GM12878 (cell line): ENCODE results near the gene OXCT2. TPM values are rescaled to one million over a fixed set of nuclear protein-coding genes. Genes with fewer than 3 reads are reported as not detected.

ENCODE experiments used
- ATAC-seq: fragments of 200-7000 bp; cut with Tn5 transposase; 3 replicates; pipeline ENCODE4 v1.9.1; 2020; ENCODE audit warnings: mild to moderate bottlenecking, moderate library complexity
- BruUV-seq: library from RNA; stranded (reverse); fragments of 400-500 nt; replicated peaks from 2 replicates; lab custom pipeline; 2021; lab: Mats Ljungman, UMichigan
- CTCF ChIA-PET: fragments of 300-600 bp; sonication (Branson Sonifier 250); formaldehyde crosslinking; extraction: SDS; loops from one replicate; lab custom pipeline; 2021; ENCODE audit warnings: inconsistent platforms; lab: Yijun Ruan, JAX
- POLR2A ChIA-PET: fragments of 350-600 bp; formaldehyde crosslinking; extraction: SDS; loops from one replicate; lab custom pipeline; 2021; ENCODE audit warnings: inconsistent platforms; lab: Charles Lee
- RAD21 ChIA-PET: fragments of 300-600 bp; sonication (Branson Sonifier 250); formaldehyde crosslinking; loops from one replicate; lab custom pipeline; 2023; ENCODE audit warnings: antibody characterized with exemption; ENCODE audit not compliant: unreplicated experiment; lab: Charles Lee
- SMC1A ChIA-PET: fragments of 300-600 bp; sonication (Branson Sonifier 250); formaldehyde crosslinking; loops from one replicate; lab custom pipeline; 2023; ENCODE audit not compliant: unreplicated experiment, uncharacterized antibody; lab: Charles Lee
- DNase-seq: peaks from one replicate; pipeline ENCODE4 v3.0.0-alpha.2; 2011; ENCODE audit warnings: low read depth, low spot score
- FAIRE-seq: peaks from 3 replicates; lab custom pipeline; 2011; peaks lifted over from hg19 to GRCh38; lab: Jason Lieb, UNC
- H2AFZ ChIP-seq: 2 replicates; pipeline ENCODE4 v1.6.0; 2011; ENCODE audit warnings: low read depth, low read length, control low read depth; ENCODE audit not compliant: control insufficient read depth
- H3K27ac ChIP-seq: 2 replicates; pipeline ENCODE4 v1.5.1; 2011; ENCODE audit warnings: control low read depth; ENCODE audit not compliant: control insufficient read depth, insufficient read depth
- H3K27me3 ChIP-seq, 2 experiments: replicated peaks in 1 of 2; 2 replicates each; pipeline versions ENCODE4 v1.6.0 to v1.6.1; 2011; ENCODE audit warnings: low read length in 1 of 2; ENCODE audit not compliant: control insufficient read depth in 2 of 2, insufficient read depth in 2 of 2
- H3K36me3 ChIP-seq, 2 experiments: 2 replicates each; pipeline ENCODE4 v1.5.1; 2011; ENCODE audit warnings: low read length in 1 of 2; ENCODE audit not compliant: control insufficient read depth in 2 of 2, insufficient read depth in 2 of 2
- H3K4me1 ChIP-seq: 2 replicates; pipeline ENCODE4 v1.6.1; 2011; ENCODE audit warnings: mild to moderate bottlenecking, low read length, moderate library complexity, mixed read lengths; ENCODE audit not compliant: control insufficient read depth, insufficient read depth
- H3K4me2 ChIP-seq: 2 replicates; pipeline ENCODE4 v1.6.0; 2011; ENCODE audit warnings: control low read depth; ENCODE audit not compliant: control insufficient read depth, insufficient read depth
- H3K4me3 ChIP-seq: fragments of 200-600 bp; sonication (generic); 2 replicates; pipeline ENCODE4 v1.5.1; 2016
- H3K79me2 ChIP-seq: 2 replicates; pipeline ENCODE4 v1.6.0; 2011; ENCODE audit warnings: low read length; ENCODE audit not compliant: control insufficient read depth, insufficient read depth
- H3K9ac ChIP-seq: 2 replicates; pipeline ENCODE4 v1.8.0; 2011; ENCODE audit warnings: low read length, control low read depth, mixed read lengths; ENCODE audit not compliant: control insufficient read depth, insufficient read depth
- H3K9me3 ChIP-seq: replicated peaks from 3 replicates; pipeline ENCODE4 v1.5.1; 2011; ENCODE audit warnings: mild to moderate bottlenecking, low read length; ENCODE audit not compliant: control insufficient read depth, insufficient read depth
- H4K20me1 ChIP-seq: 2 replicates; pipeline ENCODE4 v1.6.0; 2011; ENCODE audit not compliant: control insufficient read depth, insufficient read depth
- BCL11A ChIP-seq: IDR thresholded peaks from 2 replicates; pipeline ENCODE4 v1.6.1; 2011; ENCODE audit warnings: low read depth, low read length
- BHLHE40 ChIP-seq, 2 experiments: fragments of 450-650 bp in 1 of 2; IDR thresholded peaks; 2 replicates each; pipeline ENCODE4 v1.6.1; 2011 to 2017; ENCODE audit warnings: low read depth in 2 of 2, borderline replicate concordance in 1 of 2, improper control_type of control experiment in 1 of 2, low read length in 1 of 2, mild to moderate bottlenecking in 1 of 2
- CREM ChIP-seq: IDR thresholded peaks from 2 replicates; pipeline ENCODE4 v1.6.1; 2014; ENCODE audit warnings: antibody characterized with exemption, low read depth
- EP300 ChIP-seq, 2 experiments: fragments of 150-350 bp in 1 of 2; IDR thresholded peaks; 2 replicates each; pipeline ENCODE4 v1.6.1; 2011 to 2012; ENCODE audit warnings: low read depth in 2 of 2, low read length in 2 of 2, borderline replicate concordance in 1 of 2, improper control_type of control experiment in 1 of 2, inconsistent platforms in 1 of 2; ENCODE audit not compliant: control insufficient read depth in 1 of 2
- MXI1 ChIP-seq: fragments of 150-350 bp; IDR thresholded peaks from 2 replicates; pipeline ENCODE4 v1.6.1; 2011; ENCODE audit warnings: low read depth, mild to moderate bottlenecking, inconsistent platforms, low read length, improper control_type of control experiment
- NFIC ChIP-seq: IDR thresholded peaks from 2 replicates; pipeline ENCODE4 v1.6.1; 2012; ENCODE audit warnings: low read depth, mild to moderate bottlenecking, inconsistent platforms, low read length, moderate library complexity
- RELA ChIP-seq: fragments of 450-650 bp; IDR thresholded peaks from 2 replicates; pipeline ENCODE4 v1.8.0; 2014; ENCODE audit warnings: borderline replicate concordance; ENCODE audit not compliant: partially characterized antibody
- RUNX3 ChIP-seq: IDR thresholded peaks from 2 replicates; pipeline ENCODE4 v1.6.1; 2012; ENCODE audit warnings: low read length, inconsistent platforms
- SMAD5 ChIP-seq: IDR thresholded peaks from 2 replicates; pipeline ENCODE4 v1.6.1; 2016; ENCODE audit warnings: antibody characterized with exemption, low read depth
- SMARCA5 ChIP-seq: fragments of 450-650 bp; IDR thresholded peaks from 2 replicates; pipeline ENCODE4 v1.6.1; 2017; ENCODE audit warnings: mild to moderate bottlenecking
- SMC3 ChIP-seq: IDR thresholded peaks from 2 replicates; pipeline ENCODE4 v1.6.1; 2011; ENCODE audit warnings: low read length, improper control_type of control experiment, borderline replicate concordance
- SREBF1 ChIP-seq: IDR thresholded peaks from 2 replicates; pipeline ENCODE4 v1.6.1; 2012; ENCODE audit warnings: mild to moderate bottlenecking, low read length
- SREBF2 ChIP-seq: IDR thresholded peaks from 2 replicates; pipeline ENCODE4 v1.6.1; 2012; ENCODE audit warnings: mild to moderate bottlenecking, low read length
- TAF1 ChIP-seq: IDR thresholded peaks from 2 replicates; pipeline ENCODE4 v1.6.1; 2011; ENCODE audit warnings: mild to moderate bottlenecking, low read depth, low read length, borderline replicate concordance
- TCF7 ChIP-seq: IDR thresholded peaks from 2 replicates; pipeline ENCODE4 v1.6.1; 2014; ENCODE audit warnings: antibody characterized with exemption, borderline replicate concordance
- ZNF207 ChIP-seq: fragments of 450-650 bp; IDR thresholded peaks from 2 replicates; pipeline ENCODE4 v1.6.1; 2014; ENCODE audit warnings: antibody characterized with exemption, mild to moderate bottlenecking, borderline replicate concordance
- WGBS: methylation state at CpG from one replicate; pipeline ENCODE4 v1.1.6; 2016; ENCODE audit warnings: low lambda C conversion rate; ENCODE audit not compliant: insufficient replicate concordance, insufficient coverage; ENCODE audit errors: missing lambda C conversion rate; 5-methylcytosine and 5-hydroxymethylcytosine counted together
- in situ Hi-C: fragments of 300-500 bp; cut with MboI; formaldehyde crosslinking; loops from 9 replicates; pipeline ENCODE4 v1.14.3; 2018; ENCODE audit warnings: mixed read lengths
- intact Hi-C: fragments of 100-400 bp; cut with micrococcal nuclease; formaldehyde crosslinking; loops from one replicate; pipeline ENCODE4 v1.14.2; 2022; ENCODE audit not compliant: unreplicated experiment
- polyA plus RNA-seq, 11 experiments: library from polyadenylated mRNA; depleted of rRNA in 4 of 11; unstranded in 6 of 11; stranded (reverse) in 5 of 11; fragments of >200 nt; fragmentation: Nextera tagmentation in 4 of 11; fragmentation: Illumina TruSeq in 1 of 11; extraction: Ambion mirVana in 4 of 11; extraction: Trizol in 1 of 11; gene quantifications; 1 replicate in 1 of 11; 2 replicates in 10 of 11; pipeline versions ENCODE4 v1.2.1 to v1.2.3, GENCODE V29; 2011 to 2016; ENCODE audit warnings: inconsistent platforms in 2 of 11, missing spikeins in 2 of 11, low read depth in 1 of 11
- total RNA-seq, 4 experiments: library from RNA; depleted of rRNA in 3 of 4; stranded (reverse); fragments of >200 nt in 3 of 4; fragmentation: Illumina TruSeq in 1 of 4; extraction: Trizol in 1 of 4; gene quantifications; 2 replicates each; pipeline versions ENCODE4 v1.2.1 to v1.2.3, GENCODE V29; 2013 to 2021
- TF ChIP-seq, protein P1 (sequence below): fragments of 150-350 bp; IDR thresholded peaks from 2 replicates; pipeline ENCODE4 v1.6.1; 2016; ENCODE audit warnings: low read depth, low read length
- TF ChIP-seq, protein P2 (sequence below): IDR thresholded peaks from 2 replicates; pipeline ENCODE4 v1.6.1; 2012; ENCODE audit warnings: low read depth, low read length, improper control_type of control experiment
- TF ChIP-seq, protein P3 (sequence below): fragments of 450-650 bp; formaldehyde crosslinking; IDR thresholded peaks from 2 replicates; pipeline ENCODE4 v1.4.0; 2022; ENCODE audit warnings: mild to moderate bottlenecking, moderate library complexity

Gene OXCT2
- total and polyA plus RNA-seq, 10 of the 15 experiments (the other 5 are each of a cell fraction or from before 2014, with no cell fraction given) = 0.06 to 1.9 (median 0.59) TPM

DNA sequence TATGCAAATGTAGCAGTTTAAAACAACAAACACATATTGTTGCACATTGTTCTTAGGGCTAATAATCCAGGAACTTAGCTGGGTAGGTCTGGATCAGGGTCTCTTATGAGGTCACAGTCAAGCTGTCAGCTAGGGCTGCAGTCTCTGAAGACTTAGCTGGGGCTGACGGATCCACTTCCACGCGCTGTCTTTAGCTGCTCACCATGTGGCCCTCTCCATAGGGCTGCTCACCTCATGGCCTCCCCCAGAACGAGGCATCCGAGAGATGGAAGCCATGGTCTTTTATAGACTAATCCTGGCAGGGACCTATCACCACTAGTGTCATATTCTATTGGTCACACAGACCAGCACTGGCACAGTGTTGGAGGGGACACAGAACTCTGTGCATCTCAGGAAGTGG is 8.7 kb upstream of the OXCT2 start:
- BruUV-seq = no TSS peak
- Histone ChIP-seq H2AFZ (no peak overlapping the region), H3K9ac (no peak overlapping the region)
- FAIRE-seq = no peak
- intact Hi-C loops = no loop called here
- DNase-seq = no peak
- WGBS = 86% methylated on average over 5 of the region's 5 CpGs
- TF ChIP-seq EP300 (IDR thresholded peaks at IDR 0.05; ENCODE audit: borderline replicate concordance in 1 of 2, control insufficient read depth in 1 of 2, low read depth in 2 of 2, low read length in 2 of 2) = no peak
- no peak for TF ChIP-seq TCF7
- TF ChIP-seq, protein P1, sequence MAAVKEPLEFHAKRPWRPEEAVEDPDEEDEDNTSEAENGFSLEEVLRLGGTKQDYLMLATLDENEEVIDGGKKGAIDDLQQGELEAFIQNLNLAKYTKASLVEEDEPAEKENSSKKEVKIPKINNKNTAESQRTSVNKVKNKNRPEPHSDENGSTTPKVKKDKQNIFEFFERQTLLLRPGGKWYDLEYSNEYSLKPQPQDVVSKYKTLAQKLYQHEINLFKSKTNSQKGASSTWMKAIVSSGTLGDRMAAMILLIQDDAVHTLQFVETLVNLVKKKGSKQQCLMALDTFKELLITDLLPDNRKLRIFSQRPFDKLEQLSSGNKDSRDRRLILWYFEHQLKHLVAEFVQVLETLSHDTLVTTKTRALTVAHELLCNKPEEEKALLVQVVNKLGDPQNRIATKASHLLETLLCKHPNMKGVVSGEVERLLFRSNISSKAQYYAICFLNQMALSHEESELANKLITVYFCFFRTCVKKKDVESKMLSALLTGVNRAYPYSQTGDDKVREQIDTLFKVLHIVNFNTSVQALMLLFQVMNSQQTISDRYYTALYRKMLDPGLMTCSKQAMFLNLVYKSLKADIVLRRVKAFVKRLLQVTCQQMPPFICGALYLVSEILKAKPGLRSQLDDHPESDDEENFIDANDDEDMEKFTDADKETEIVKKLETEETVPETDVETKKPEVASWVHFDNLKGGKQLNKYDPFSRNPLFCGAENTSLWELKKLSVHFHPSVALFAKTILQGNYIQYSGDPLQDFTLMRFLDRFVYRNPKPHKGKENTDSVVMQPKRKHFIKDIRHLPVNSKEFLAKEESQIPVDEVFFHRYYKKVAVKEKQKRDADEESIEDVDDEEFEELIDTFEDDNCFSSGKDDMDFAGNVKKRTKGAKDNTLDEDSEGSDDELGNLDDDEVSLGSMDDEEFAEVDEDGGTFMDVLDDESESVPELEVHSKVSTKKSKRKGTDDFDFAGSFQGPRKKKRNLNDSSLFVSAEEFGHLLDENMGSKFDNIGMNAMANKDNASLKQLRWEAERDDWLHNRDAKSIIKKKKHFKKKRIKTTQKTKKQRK = no peak
- no peak for TF ChIP-seq BCL11A
- no peak for TF ChIP-seq SMC3
- TF ChIP-seq SMARCA5 = no peak
- TF ChIP-seq RELA = no peak
- TF ChIP-seq, protein P2, sequence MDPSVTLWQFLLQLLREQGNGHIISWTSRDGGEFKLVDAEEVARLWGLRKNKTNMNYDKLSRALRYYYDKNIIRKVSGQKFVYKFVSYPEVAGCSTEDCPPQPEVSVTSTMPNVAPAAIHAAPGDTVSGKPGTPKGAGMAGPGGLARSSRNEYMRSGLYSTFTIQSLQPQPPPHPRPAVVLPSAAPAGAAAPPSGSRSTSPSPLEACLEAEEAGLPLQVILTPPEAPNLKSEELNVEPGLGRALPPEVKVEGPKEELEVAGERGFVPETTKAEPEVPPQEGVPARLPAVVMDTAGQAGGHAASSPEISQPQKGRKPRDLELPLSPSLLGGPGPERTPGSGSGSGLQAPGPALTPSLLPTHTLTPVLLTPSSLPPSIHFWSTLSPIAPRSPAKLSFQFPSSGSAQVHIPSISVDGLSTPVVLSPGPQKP = no peak
- no peak for TF ChIP-seq NFIC
- no peak for TF ChIP-seq SREBF1
- TF ChIP-seq ZNF207 = no peak
- no peak for TF ChIP-seq BHLHE40 (IDR thresholded peaks at IDR 0.05; ENCODE audit: borderline replicate concordance in 1 of 2, low read depth in 2 of 2, low read length in 1 of 2)
- TF ChIP-seq CREM = no peak
- TF ChIP-seq, protein P3, sequence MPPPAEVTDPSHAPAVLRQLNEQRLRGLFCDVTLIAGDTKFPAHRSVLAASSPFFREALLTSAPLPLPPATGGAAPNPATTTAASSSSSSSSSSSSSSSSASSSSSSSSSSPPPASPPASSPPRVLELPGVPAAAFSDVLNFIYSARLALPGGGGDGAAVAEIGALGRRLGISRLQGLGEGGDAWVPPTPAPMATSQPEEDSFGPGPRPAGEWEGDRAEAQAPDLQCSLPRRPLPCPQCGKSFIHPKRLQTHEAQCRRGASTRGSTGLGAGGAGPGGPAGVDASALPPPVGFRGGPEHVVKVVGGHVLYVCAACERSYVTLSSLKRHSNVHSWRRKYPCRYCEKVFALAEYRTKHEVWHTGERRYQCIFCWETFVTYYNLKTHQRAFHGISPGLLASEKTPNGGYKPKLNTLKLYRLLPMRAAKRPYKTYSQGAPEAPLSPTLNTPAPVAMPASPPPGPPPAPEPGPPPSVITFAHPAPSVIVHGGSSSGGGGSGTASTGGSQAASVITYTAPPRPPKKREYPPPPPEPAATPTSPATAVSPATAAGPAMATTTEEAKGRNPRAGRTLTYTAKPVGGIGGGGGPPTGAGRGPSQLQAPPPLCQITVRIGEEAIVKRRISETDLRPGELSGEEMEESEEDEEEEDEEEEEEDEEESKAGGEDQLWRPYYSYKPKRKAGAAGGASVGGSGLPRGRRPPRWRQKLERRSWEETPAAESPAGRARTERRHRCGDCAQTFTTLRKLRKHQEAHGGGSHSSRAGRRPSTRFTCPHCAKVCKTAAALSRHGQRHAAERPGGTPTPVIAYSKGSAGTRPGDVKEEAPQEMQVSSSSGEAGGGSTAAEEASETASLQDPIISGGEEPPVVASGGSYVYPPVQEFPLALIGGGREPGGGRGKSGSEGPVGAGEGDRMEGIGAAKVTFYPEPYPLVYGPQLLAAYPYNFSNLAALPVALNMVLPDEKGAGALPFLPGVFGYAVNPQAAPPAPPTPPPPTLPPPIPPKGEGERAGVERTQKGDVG (CRISPR knock-in tag) = no peak
- TF ChIP-seq MXI1 = no peak
- TF ChIP-seq SMAD5 = no peak
- TF ChIP-seq TAF1 = no peak
- TF ChIP-seq SREBF2 = no peak
- no peak for TF ChIP-seq RUNX3
- TF ChIP-seq, all 136 proteins: peak for 0
- ChIA-PET POLR2A (no interaction called here), RAD21 (no interaction called here), SMC1A (no interaction called here), CTCF (no interaction called here)
- H3K4me3 ChIP-seq = no peak overlapping the region
- in situ Hi-C loops = no loop called here
- H4K20me1 ChIP-seq = no peaks in the 10 kb centered on the region
- no peak for ATAC-seq
- no peaks in the 10 kb centered on the region for H3K36me3 ChIP-seq
- H3K27me3 ChIP-seq = no peaks in the 10 kb centered on the region
- H3K79me2 ChIP-seq = no peaks in the 10 kb centered on the region
- H3K27ac ChIP-seq = no peak overlapping the region
- no peaks in the 10 kb centered on the region for H3K9me3 ChIP-seq
- peaks cover 13% of the 10 kb centered on the region for H3K4me1 ChIP-seq
- no peak overlapping the region for H3K4me2 ChIP-seq
